Measurements from ENCODE around the gene VEZT.
"Not testable (repeated sequence)": the region's sequence is repeated elsewhere in the genome, so short reads cannot be mapped to it uniquely, and the experiment has no call there.

Gene VEZT

DNA sequence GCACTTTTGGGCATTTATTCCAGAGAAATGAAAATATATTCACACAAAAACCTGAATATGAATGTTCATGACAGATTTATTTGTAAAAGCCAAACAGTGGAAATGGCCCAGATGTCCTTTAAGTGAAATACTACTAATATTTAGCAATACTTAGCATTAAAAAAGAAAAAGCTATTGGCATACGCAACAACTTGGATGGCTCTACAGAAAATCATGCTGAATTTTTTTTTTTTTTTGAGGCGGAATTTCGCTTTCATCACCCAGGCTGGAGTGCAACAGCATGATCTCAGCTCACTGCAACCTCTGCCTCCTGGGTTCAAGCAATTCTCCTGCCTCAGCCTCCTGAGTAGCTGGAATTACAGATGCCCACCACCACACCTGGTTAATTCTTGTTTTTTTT is 24.5 kb upstream of the VEZT start:
- Histone ChIP-seq H3K27me3 (ENCODE audit: insufficient read depth, low read length, poor library complexity, severe bottlenecking) (no peaks in the 10 kb centered on the region), H3K9me3 (ENCODE audit: insufficient read depth, low read depth, low read length) (no peaks in the 10 kb centered on the region), H3K4me2 (ENCODE audit: low read depth, low read length, poor library complexity, severe bottlenecking) (no peak overlapping the region), H2AFZ (ENCODE audit: low read length) (no peak overlapping the region), H3F3A (ENCODE audit: low read depth) (no peaks in the 10 kb centered on the region; the same call in 1 of the 2 replicates), H3K4me3 (ENCODE audit: low read length, poor library complexity, severe bottlenecking) (no peak overlapping the region), H3K9me2 (replicated peaks; ENCODE audit: low read depth, low read length) (no peaks in the 10 kb centered on the region), H3K36me3 (ENCODE audit: insufficient read depth, low read length) (no peaks in the 10 kb centered on the region), H3K9ac (ENCODE audit: low read depth, low read length, poor library complexity, severe bottlenecking) (no peak overlapping the region), H3K79me2 (ENCODE audit: insufficient read depth, low read length) (no peaks in the 10 kb centered on the region), H4K20me1 (ENCODE audit: insufficient read depth, low read length, poor library complexity, severe bottlenecking) (no peaks in the 10 kb centered on the region), H3K4me1 (ENCODE audit: insufficient read depth, low read length, poor library complexity, severe bottlenecking) (peaks cover 4% of the 10 kb centered on the region)
- TF ChIP-seq, protein P1, sequence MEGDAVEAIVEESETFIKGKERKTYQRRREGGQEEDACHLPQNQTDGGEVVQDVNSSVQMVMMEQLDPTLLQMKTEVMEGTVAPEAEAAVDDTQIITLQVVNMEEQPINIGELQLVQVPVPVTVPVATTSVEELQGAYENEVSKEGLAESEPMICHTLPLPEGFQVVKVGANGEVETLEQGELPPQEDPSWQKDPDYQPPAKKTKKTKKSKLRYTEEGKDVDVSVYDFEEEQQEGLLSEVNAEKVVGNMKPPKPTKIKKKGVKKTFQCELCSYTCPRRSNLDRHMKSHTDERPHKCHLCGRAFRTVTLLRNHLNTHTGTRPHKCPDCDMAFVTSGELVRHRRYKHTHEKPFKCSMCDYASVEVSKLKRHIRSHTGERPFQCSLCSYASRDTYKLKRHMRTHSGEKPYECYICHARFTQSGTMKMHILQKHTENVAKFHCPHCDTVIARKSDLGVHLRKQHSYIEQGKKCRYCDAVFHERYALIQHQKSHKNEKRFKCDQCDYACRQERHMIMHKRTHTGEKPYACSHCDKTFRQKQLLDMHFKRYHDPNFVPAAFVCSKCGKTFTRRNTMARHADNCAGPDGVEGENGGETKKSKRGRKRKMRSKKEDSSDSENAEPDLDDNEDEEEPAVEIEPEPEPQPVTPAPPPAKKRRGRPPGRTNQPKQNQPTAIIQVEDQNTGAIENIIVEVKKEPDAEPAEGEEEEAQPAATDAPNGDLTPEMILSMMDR (conservative IDR thresholded peaks at IDR 0.05; ENCODE audit: low read length): no peak
- TF ChIP-seq EZH2phosphoT487 (IDR thresholded peaks at IDR 0.05; ENCODE audit: borderline replicate concordance): no peak

DNA sequence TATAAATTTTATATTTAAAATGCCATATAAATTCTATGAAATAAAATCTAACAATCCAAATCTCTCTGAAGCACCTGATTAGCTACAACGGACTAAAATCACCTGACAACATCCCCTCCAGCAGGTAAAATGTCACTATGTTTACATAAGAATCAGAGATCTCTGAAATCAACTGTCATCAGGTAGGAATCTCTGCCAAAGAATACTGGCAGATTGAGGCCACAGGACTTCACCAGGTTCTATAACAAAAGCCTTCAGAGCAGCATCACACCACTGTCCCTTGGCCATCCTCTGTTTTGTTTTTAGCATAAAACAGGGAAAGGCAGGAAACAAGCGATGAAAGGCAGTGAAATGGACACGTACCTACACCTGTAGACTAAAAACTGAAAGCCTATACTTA is 22.5 kb upstream of the VEZT start:
- H3K79me2 ChIP-seq (ENCODE audit: insufficient read depth, low read length): no peaks in the 10 kb centered on the region

DNA sequence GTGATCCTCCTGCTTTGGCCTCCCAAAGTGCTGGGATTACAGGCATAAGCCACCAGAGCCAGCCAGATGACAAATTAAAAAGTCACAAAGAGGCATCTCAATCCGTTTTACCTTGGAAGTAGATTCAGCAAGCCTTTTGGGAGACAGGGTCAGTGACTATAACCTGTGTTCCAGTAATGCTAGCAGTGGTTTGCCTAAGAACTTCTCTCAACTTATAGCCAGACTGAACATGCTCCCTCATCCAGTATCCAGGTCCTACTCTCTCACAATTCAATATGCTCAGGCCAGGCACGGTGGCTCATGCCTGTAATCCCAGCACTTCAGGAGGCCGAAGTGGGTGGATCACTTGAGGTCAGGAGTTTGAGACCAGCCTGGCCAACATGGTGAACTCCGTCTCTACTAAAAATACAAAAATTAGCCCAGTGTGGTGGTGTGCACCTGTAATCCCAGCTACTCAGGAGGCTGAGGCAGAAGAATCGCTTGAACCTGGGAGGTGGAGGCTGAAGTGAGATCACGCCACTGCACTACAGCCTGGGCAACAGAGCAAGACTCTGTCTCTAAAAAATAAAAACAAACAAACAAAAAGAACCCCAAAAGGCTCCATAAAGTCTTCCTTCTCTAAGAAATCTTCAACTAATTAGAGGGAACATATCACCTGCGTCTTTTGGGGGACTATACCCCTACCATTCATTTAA is 20.6 kb upstream of the VEZT start:
- not testable (repeated sequence) for H3K9me2 ChIP-seq (replicated peaks; ENCODE audit: low read depth, low read length); H3F3A ChIP-seq (ENCODE audit: low read depth); H3K4me2 ChIP-seq (ENCODE audit: low read depth, low read length, poor library complexity, severe bottlenecking); H3K27me3 ChIP-seq (ENCODE audit: insufficient read depth, low read length, poor library complexity, severe bottlenecking); H3K36me3 ChIP-seq (ENCODE audit: insufficient read depth, low read length); H3K4me3 ChIP-seq (ENCODE audit: low read length, poor library complexity, severe bottlenecking); H3K9me3 ChIP-seq (ENCODE audit: insufficient read depth, low read depth, low read length); H2AFZ ChIP-seq (ENCODE audit: low read length); H3K9ac ChIP-seq (ENCODE audit: low read depth, low read length, poor library complexity, severe bottlenecking); H3K79me2 ChIP-seq (ENCODE audit: insufficient read depth, low read length); H4K20me1 ChIP-seq (ENCODE audit: insufficient read depth, low read length, poor library complexity, severe bottlenecking)
- peaks cover 32% of the 10 kb centered on the region for H3K4me1 ChIP-seq (ENCODE audit: insufficient read depth, low read length, poor library complexity, severe bottlenecking)

More for the DNA sequence above, 22.5 kb upstream of the VEZT start:
- Histone ChIP-seq H3K9me3 (ENCODE audit: insufficient read depth, low read depth, low read length) (no peaks in the 10 kb centered on the region), H3K9ac (ENCODE audit: low read depth, low read length, poor library complexity, severe bottlenecking) (no peak overlapping the region), H2AFZ (ENCODE audit: low read length) (no peak overlapping the region), H3K9me2 (replicated peaks; ENCODE audit: low read depth, low read length) (no peaks in the 10 kb centered on the region), H3K4me2 (ENCODE audit: low read depth, low read length, poor library complexity, severe bottlenecking) (no peak overlapping the region), H3K4me3 (ENCODE audit: low read length, poor library complexity, severe bottlenecking) (no peak overlapping the region), H3K27me3 (ENCODE audit: insufficient read depth, low read length, poor library complexity, severe bottlenecking) (no peaks in the 10 kb centered on the region), H3K36me3 (ENCODE audit: insufficient read depth, low read length) (no peaks in the 10 kb centered on the region), H3K4me1 (ENCODE audit: insufficient read depth, low read length, poor library complexity, severe bottlenecking) (peaks cover 17% of the 10 kb centered on the region), H4K20me1 (ENCODE audit: insufficient read depth, low read length, poor library complexity, severe bottlenecking) (no peaks in the 10 kb centered on the region), H3F3A (ENCODE audit: low read depth) (no peaks in the 10 kb centered on the region; the same call in 1 of the 2 replicates)
- no peak for TF ChIP-seq EZH2phosphoT487 (IDR thresholded peaks at IDR 0.05; ENCODE audit: borderline replicate concordance)
- TF ChIP-seq, protein P1 (conservative IDR thresholded peaks at IDR 0.05; ENCODE audit: low read length): no peak

DNA sequence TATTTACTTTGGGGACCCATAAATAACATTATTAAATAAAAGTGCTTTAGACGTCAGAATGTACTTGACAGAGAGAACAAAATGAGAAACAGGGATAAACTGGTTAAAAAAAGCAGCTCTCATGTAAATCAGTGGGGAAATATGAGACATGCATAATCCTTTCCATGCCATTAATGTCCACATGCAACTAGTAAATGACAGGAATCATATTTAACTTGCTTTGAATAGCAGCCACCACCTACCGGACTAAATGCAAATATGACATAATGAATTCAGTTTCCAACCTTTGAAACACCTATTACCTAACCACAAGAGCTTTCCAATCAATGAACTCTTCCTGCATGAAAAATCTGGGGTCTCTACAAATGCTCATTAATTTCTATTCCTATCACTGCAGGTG is 20.0 kb upstream of the VEZT start:
- no peak overlapping the region for H3K9ac ChIP-seq (ENCODE audit: low read depth, low read length, poor library complexity, severe bottlenecking)
- H3K27me3 ChIP-seq (ENCODE audit: insufficient read depth, low read length, poor library complexity, severe bottlenecking): no peaks in the 10 kb centered on the region
- TF ChIP-seq, protein P1 (conservative IDR thresholded peaks at IDR 0.05; ENCODE audit: low read length): no peak
- no peak for TF ChIP-seq EZH2phosphoT487 (IDR thresholded peaks at IDR 0.05; ENCODE audit: borderline replicate concordance)
- no peak overlapping the region for H2AFZ ChIP-seq (ENCODE audit: low read length)
- H3K4me3 ChIP-seq (ENCODE audit: low read length, poor library complexity, severe bottlenecking): no peak overlapping the region
- no peaks in the 10 kb centered on the region for H3K79me2 ChIP-seq (ENCODE audit: insufficient read depth, low read length)
- no peaks in the 10 kb centered on the region for H4K20me1 ChIP-seq (ENCODE audit: insufficient read depth, low read length, poor library complexity, severe bottlenecking)
- peaks cover 36% of the 10 kb centered on the region for H3K4me1 ChIP-seq (ENCODE audit: insufficient read depth, low read length, poor library complexity, severe bottlenecking)
- H3K36me3 ChIP-seq (ENCODE audit: insufficient read depth, low read length): no peaks in the 10 kb centered on the region
- H3K4me2 ChIP-seq (ENCODE audit: low read depth, low read length, poor library complexity, severe bottlenecking): no peak overlapping the region
- no peaks in the 10 kb centered on the region for H3K9me2 ChIP-seq (replicated peaks; ENCODE audit: low read depth, low read length)
- no peaks in the 10 kb centered on the region for H3K9me3 ChIP-seq (ENCODE audit: insufficient read depth, low read depth, low read length)
- no peaks in the 10 kb centered on the region for H3F3A ChIP-seq (ENCODE audit: low read depth)
